Neural cell (in vitro differentiated cells): ENCODE measurements around the gene CHD2.

ENCODE experiments used
- CTCF ChIP-seq: fragments of 450-650 bp; IDR thresholded peaks from 2 replicates; pipeline ENCODE4 v1.5.1; 2014; ENCODE audit warnings: antibody characterized with exemption, mild to moderate bottlenecking, moderate library complexity; ENCODE audit not compliant: poor library complexity, severe bottlenecking
- EP300 ChIP-seq: fragments of 450-650 bp; conservative IDR thresholded peaks from 2 replicates; pipeline ENCODE4 v1.6.1; 2014; ENCODE audit warnings: antibody characterized with exemption, mild to moderate bottlenecking, moderate library complexity; ENCODE audit not compliant: poor library complexity, severe bottlenecking
- EZH2 ChIP-seq: fragments of 200-600, 300-800 bp; shearing (Covaris generic), sonication (generic); IDR thresholded peaks from 2 replicates; pipeline ENCODE4 v1.6.1; 2014; ENCODE audit warnings: antibody characterized with exemption, low read length, borderline replicate concordance, mild to moderate bottlenecking; ENCODE audit not compliant: insufficient read depth, poor library complexity, severe bottlenecking
- MXI1 ChIP-seq: fragments of 450-650 bp; conservative IDR thresholded peaks from 2 replicates; pipeline ENCODE4 v1.6.1; 2014; ENCODE audit warnings: antibody characterized with exemption, mild to moderate bottlenecking; ENCODE audit not compliant: poor library complexity, severe bottlenecking
- POLR2AphosphoS5 ChIP-seq: IDR thresholded peaks from 2 replicates; pipeline ENCODE4 v1.6.1; 2012
- RAD21 ChIP-seq: fragments of 450-650 bp; conservative IDR thresholded peaks from 2 replicates; pipeline ENCODE4 v1.6.1; 2014; ENCODE audit warnings: antibody characterized with exemption, mild to moderate bottlenecking, moderate library complexity
- SMC3 ChIP-seq: fragments of 450-650 bp; conservative IDR thresholded peaks from 2 replicates; pipeline ENCODE4 v1.6.1; 2014; ENCODE audit warnings: antibody characterized with exemption, mild to moderate bottlenecking, moderate library complexity; ENCODE audit not compliant: poor library complexity
- TAF1 ChIP-seq: IDR thresholded peaks from 2 replicates; pipeline ENCODE4 v1.6.1; 2012; ENCODE audit warnings: low read depth

DNA sequence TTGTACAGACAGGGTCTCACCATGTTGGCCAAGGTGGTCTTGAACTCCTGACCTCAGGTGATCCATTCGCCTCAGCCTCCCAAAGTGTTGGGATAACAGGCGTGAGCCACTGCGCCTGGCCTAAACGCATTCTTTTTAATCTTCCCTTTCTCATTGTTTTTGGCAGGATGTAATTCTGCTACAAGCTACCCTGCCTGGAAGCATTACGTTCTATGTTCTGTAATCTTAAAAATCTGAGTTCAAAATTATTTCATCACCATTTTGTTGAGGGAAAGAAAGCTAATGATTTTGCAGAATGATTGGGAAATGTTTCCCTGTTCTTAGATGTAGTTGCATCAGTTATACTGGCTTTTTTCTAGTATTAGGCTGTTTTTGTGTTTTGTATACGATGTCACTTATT, 117.4 kb downstream of the CHD2 start:
- TF ChIP-seq CTCF (no peak), EZH2 (no peak), SMC3 (no peak), EP300 (no peak), TAF1 (no peak), POLR2AphosphoS5 (no peak), MXI1 (no peak), RAD21 (no peak)
